Loucy (cell line): Measurements from ENCODE around the gene KIDINS220.

Source experiments
- H2AFZ ChIP-seq: fragments of 200-600 bp; sonication (generic); 2 replicates; pipeline ENCODE4 v1.6.0; 2016; ENCODE audit warnings: antibody characterized with exemption, mild to moderate bottlenecking, low read length, moderate library complexity
- H3F3A ChIP-seq: fragments of 200-600 bp; 2 replicates; pipeline ENCODE4 v1.6.0; 2016; ENCODE audit warnings: antibody characterized with exemption, low read depth, mild to moderate bottlenecking
- H3K27me3 ChIP-seq: fragments of 200-600 bp; sonication (generic); 2 replicates; pipeline ENCODE4 v1.6.1; 2014; ENCODE audit warnings: low read length, mild to moderate bottlenecking; ENCODE audit not compliant: insufficient read depth, poor library complexity, severe bottlenecking
- H3K36me3 ChIP-seq: fragments of 200-600 bp; sonication (generic); 2 replicates; pipeline ENCODE4 v1.6.1; 2016; ENCODE audit warnings: low read length; ENCODE audit not compliant: insufficient read depth
- H3K4me1 ChIP-seq: fragments of 200-600 bp; sonication (generic); 2 replicates; pipeline ENCODE4 v1.5.1; 2014; ENCODE audit warnings: low read length, mild to moderate bottlenecking; ENCODE audit not compliant: insufficient read depth, poor library complexity, severe bottlenecking
- H3K4me2 ChIP-seq: fragments of 200-600 bp; sonication (generic); 2 replicates; pipeline ENCODE4 v1.6.0; 2014; ENCODE audit warnings: antibody characterized with exemption, low read length, low read depth, mild to moderate bottlenecking; ENCODE audit not compliant: poor library complexity, severe bottlenecking
- H3K4me3 ChIP-seq: fragments of 200-600 bp; sonication (generic); 2 replicates; pipeline ENCODE4 v1.5.1; 2014; ENCODE audit warnings: low read length, mild to moderate bottlenecking, mixed read lengths; ENCODE audit not compliant: poor library complexity, severe bottlenecking
- H3K79me2 ChIP-seq: fragments of 200-600 bp; sonication (generic); 2 replicates; pipeline ENCODE4 v1.6.1; 2014; ENCODE audit warnings: low read length; ENCODE audit not compliant: insufficient read depth
- H3K9ac ChIP-seq: fragments of 200-600 bp; sonication (generic); 2 replicates; pipeline ENCODE4 v1.6.0; 2014; ENCODE audit warnings: mild to moderate bottlenecking, low read depth, low read length, moderate library complexity; ENCODE audit not compliant: poor library complexity, severe bottlenecking
- H3K9me2 ChIP-seq: fragments of 200-600 bp; sonication (generic); replicated peaks from 2 replicates; pipeline ENCODE4 v1.6.1; 2016; ENCODE audit warnings: low read depth, low read length, mixed read lengths
- H3K9me3 ChIP-seq: fragments of 200-600 bp; sonication (generic); 2 replicates; pipeline ENCODE4 v1.6.1; 2014; ENCODE audit warnings: mild to moderate bottlenecking, antibody characterized with exemption, low read length, low read depth; ENCODE audit not compliant: insufficient read depth
- H4K20me1 ChIP-seq: fragments of 200-600 bp; sonication (generic); 2 replicates; pipeline ENCODE4 v1.6.0; 2014; ENCODE audit warnings: antibody characterized with exemption, low read length, mild to moderate bottlenecking; ENCODE audit not compliant: insufficient read depth, poor library complexity, severe bottlenecking
- EZH2phosphoT487 ChIP-seq: fragments of 200-600 bp; IDR thresholded peaks from 2 replicates; pipeline ENCODE4 v1.6.1; 2018; ENCODE audit warnings: antibody characterized with exemption, mild to moderate bottlenecking, moderate library complexity, borderline replicate concordance
- TF ChIP-seq, protein P1 (sequence below): fragments of 200-600 bp; sonication (generic); conservative IDR thresholded peaks from 2 replicates; pipeline ENCODE4 v1.5.1; 2014; ENCODE audit warnings: mild to moderate bottlenecking, antibody characterized with exemption, low read length

Gene KIDINS220

DNA sequence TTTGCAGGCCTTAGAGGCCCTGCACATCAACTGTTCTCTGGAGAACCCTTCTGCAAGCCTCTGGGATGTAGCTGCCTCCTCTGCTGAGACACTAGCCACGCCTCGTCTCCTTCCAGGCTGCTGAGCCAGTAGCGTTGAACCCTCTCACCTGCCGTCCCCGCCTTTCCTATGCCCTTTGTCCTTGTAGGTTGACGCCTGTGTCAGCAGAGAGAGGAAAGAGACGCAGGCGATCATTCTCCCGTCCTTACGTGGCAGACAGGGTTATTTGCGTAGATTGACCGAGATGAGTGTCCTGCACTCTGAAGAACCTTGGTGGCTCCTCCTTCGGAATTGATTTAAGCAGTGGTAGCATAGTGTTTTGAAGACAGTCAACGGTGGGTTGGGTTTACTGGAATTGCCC, 127.8 kb downstream of the KIDINS220 start:
- H3K4me1 ChIP-seq, result no peaks in the 10 kb centered on the region
- H4K20me1 ChIP-seq, result no peaks in the 10 kb centered on the region
- no peak overlapping the region for H2AFZ ChIP-seq
- TF ChIP-seq, protein P1, sequence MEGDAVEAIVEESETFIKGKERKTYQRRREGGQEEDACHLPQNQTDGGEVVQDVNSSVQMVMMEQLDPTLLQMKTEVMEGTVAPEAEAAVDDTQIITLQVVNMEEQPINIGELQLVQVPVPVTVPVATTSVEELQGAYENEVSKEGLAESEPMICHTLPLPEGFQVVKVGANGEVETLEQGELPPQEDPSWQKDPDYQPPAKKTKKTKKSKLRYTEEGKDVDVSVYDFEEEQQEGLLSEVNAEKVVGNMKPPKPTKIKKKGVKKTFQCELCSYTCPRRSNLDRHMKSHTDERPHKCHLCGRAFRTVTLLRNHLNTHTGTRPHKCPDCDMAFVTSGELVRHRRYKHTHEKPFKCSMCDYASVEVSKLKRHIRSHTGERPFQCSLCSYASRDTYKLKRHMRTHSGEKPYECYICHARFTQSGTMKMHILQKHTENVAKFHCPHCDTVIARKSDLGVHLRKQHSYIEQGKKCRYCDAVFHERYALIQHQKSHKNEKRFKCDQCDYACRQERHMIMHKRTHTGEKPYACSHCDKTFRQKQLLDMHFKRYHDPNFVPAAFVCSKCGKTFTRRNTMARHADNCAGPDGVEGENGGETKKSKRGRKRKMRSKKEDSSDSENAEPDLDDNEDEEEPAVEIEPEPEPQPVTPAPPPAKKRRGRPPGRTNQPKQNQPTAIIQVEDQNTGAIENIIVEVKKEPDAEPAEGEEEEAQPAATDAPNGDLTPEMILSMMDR, result no peak
- TF ChIP-seq EZH2phosphoT487, result no peak
- H3K9ac ChIP-seq, result no peak overlapping the region
- no peaks in the 10 kb centered on the region for H3K36me3 ChIP-seq
- H3K9me3 ChIP-seq, result no peaks in the 10 kb centered on the region
- H3F3A ChIP-seq, result no peaks in the 10 kb centered on the region
- no peaks in the 10 kb centered on the region for H3K27me3 ChIP-seq
- no peak overlapping the region for H3K4me3 ChIP-seq
- no peaks in the 10 kb centered on the region for H3K79me2 ChIP-seq
- H3K9me2 ChIP-seq, result no peaks in the 10 kb centered on the region
- H3K4me2 ChIP-seq, result no peak overlapping the region

DNA sequence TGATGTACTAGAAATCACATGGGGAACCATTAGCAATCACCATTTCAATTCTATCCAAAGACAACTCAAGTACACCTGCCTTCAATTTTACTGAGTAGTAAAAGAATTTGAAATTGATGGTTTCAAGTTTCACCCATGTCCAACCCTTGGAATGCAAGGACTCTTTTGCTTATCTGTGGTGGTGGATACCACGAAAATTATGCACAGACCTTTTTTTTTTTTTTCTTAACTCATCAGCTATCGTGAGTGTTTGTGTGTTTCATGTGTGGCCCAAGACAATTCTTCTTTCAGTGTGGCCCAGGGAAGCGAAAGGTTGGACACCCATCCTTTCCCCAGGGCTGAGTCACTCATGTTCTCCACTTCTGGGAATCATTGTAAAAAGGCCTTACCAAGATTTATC, 132.5 kb downstream of the KIDINS220 start:
- Histone ChIP-seq H3K79me2 (no peaks in the 10 kb centered on the region), H3K9me3 (no peaks in the 10 kb centered on the region), H2AFZ (no peak overlapping the region), H3F3A (no peaks in the 10 kb centered on the region), H3K27me3 (no peaks in the 10 kb centered on the region), H3K36me3 (no peaks in the 10 kb centered on the region), H3K4me2 (no peak overlapping the region), H3K9ac (no peak overlapping the region), H3K4me3 (no peak overlapping the region), H4K20me1 (no peaks in the 10 kb centered on the region), H3K4me1 (no peaks in the 10 kb centered on the region), H3K9me2 (no peaks in the 10 kb centered on the region)
- TF ChIP-seq, protein P1, result no peak
- TF ChIP-seq EZH2phosphoT487, result no peak

DNA sequence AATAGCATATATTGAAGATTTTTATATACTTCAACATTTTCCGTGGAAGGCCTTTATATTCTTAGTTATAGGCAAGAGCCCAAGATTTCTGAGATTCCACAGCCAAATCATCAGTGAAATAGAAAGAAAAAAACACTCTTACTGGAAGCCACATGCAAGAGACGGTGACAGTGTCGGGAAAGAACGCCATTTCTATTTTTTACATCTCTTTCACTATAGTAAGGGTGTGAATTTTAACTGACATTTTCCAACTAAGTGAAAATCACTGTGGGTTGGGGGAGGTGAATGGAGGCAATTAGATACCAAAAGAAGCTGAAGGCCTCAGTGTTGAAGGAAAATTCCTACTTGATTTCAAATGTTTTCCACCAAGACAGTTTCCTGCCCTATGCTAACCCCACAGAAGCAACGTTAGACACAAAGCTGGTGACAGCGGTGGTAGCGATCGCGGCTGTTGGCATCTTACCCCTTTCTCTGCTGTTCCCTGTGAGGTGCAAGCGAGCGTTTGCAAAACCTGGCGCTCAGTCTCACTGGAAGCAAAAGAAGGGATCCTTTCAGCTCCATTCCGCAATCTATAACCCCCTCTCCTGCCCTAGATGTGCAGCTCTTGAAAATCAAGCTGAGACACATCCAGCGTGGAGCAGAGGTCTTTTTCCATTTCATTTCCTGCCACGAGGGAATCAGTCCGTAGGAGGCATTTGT, 135.6 kb downstream of the KIDINS220 start:
- no peaks in the 10 kb centered on the region for H3K27me3 ChIP-seq
- no peaks in the 10 kb centered on the region for H3F3A ChIP-seq
- no peak overlapping the region for H2AFZ ChIP-seq
- H3K4me2 ChIP-seq, result no peak overlapping the region
- no peak for TF ChIP-seq EZH2phosphoT487
- TF ChIP-seq, protein P1, result no peak
- H3K9ac ChIP-seq, result no peak overlapping the region
- H3K4me3 ChIP-seq, result no peak overlapping the region
- H3K36me3 ChIP-seq, result no peaks in the 10 kb centered on the region
- H3K79me2 ChIP-seq, result no peaks in the 10 kb centered on the region
- H3K9me2 ChIP-seq, result no peaks in the 10 kb centered on the region
- no peaks in the 10 kb centered on the region for H4K20me1 ChIP-seq
- no peaks in the 10 kb centered on the region for H3K4me1 ChIP-seq
- no peaks in the 10 kb centered on the region for H3K9me3 ChIP-seq
